Stimulated activated CD4-positive, alpha-beta T cell treated with anti-CD3 and anti-CD28 coated beads, Interleukin-4, amount 100 ng/mL, for 4 hours (primary cell): ENCODE results near the gene STIP1.
A peak's percentile ranks its signal among the peaks of the same experiment; 100 is the strongest.

Source experiments
- DNase-seq, 2 experiments: peaks; one replicate each; pipeline ENCODE4 v3.0.0-alpha.2; 2020

Gene STIP1

DNA sequence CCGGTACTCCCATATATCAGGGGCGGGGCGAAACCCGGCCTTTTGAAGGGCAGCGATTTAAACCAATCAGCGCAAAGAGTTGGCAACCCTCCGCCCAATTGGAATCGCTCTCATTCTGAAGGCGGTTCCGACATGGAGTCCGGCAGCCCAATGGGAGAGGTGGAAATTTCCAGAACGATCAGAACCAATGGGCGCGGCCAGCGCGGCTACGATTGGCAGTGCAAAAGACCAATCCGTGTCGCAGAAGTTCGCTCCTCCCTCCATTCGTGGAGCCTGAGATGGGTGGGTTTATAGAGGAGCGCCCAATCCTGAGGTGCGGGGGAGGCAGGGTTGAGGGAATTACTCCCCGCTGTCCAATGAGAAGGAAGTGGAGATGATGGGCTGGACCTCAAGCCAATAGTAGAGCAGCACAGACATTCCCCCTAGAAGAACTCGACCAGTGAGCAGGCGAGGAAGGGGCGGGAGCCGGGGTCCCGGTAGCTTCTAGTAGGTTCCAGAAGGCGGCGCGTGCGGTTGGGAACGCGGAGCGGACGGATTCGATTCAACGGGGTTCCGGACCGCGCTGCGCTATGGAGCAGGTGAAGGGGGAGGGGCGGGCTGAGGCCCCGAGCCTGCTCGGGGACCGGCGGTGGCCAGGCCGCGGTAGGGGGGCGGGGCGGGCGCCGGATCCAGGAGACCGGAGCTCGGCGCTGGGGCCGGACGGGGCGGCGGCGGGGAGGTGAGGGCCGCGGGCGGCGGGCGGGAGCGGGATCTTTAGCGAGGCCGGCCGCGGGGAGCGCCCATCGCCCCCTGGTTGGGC, at the start of gene STIP1:
STIP1 (plus strand) TSS at position 479 of the 799 bp plus-strand sequence; CDS start at position 570, 91 bp downstream.
- peak; percentile 97 to 99 for DNase-seq

- no peak for DNase-seq
These were observed 49.1 kb upstream of the STIP1 start for GRCh38 chr11:64136765-64137441.

GRCh38 chr11:64138398-64138797, 47.6 kb upstream of the STIP1 start:
- DNase-seq, result no peak

GRCh38 chr11:64139049-64139448, 46.9 kb upstream of the STIP1 start:
- no peak for DNase-seq

DNA sequence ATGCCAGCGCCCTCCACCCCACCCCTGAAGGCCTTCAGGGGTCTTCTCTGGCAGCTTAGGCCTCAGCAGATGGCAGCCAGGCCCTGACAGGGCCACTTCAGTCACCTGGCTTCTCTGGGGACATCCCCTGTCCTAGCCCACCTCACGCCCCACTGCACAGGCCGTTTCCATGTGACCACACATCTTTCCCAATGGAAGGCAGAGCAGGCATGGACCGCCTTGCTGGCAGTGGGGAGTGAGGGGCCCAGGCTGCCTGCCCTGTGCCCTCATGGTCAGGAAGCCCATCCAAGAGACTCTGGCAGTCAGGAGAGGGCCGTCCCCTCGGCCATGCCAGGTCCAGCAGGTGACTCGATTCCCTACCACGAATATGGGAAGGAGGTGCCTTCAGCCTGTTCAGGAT, 45.9 kb upstream of the STIP1 start:
- no peak for DNase-seq

DNA sequence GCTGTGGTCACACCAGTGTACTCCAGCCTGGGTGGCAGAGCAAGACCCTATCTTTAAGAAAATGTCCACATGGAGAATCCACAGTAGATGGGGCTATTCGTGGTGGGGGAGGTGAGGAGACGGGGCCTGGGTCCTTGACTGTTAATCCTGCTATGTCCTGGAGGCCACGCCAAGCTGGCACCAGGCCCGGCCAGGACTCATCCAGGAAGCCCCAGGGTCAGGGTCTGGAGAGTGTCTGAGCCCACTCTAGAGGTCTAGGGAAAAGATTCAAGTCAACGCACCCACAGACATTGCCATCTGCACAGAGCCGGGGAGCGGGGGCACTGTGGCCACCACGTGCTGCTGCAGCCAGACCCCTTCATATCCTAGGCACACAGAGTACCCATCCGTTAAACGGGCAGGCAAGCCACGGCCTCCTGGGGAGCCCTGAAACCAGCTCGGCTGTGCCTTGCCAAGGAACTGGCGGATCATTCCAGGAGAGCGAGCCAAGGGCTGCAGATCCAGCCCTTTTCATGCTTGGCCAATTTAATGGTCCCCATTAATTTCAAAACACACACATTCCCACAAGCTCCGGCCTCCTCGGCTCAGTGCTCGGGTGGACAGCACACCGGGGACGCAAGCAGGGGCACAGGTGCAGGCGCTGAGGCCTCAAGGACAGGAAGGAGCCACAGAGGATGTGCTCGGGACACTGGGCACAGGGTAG, 44.7 kb upstream of the STIP1 start:
- no peak for DNase-seq

DNA sequence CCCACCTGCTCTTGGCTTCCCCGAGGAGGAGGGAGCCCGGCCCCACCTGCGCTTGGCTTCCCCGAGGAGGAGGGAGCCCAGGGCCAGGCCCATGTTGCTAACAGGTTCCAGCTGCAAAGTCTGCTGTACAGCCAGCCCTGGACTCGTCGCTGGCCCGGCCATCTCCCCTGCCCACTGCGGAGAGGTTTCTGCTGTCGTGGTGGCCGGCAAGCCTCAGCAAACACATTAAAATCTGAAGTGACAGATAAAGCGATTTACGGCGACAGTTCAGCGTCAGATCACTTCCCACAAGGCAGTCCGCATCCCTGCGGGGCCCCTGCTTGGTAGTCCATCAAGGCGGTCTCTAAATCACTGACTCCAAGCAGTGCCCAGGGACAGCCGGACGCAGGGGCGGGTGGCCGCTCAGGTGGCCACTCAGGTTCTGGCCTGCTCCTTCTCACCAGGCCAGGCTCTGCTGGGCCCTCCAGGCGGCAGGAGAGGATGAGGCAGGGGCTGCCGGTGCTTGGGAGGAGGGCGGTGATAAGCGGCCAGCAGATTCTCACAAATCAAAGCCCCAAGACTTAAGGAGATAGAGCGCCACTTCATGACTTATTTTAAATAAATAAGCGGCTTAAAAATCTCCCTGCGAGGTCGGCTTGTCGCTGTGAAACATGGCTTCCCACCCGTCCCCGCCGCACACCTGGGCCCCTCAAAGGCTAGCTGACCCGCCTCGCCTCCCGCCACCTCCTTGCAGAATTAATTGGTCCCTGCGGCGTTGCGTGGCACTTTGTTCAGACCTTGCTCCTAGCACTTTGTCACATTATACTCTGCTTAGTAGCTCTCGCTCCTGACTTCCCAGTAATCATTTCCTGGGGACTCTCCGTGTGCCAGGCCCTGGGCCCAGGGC, 41.1 kb upstream of the STIP1 start:
- DNase-seq, result no peak

GRCh38 chr11:64146036-64146955, 39.7 kb upstream of the STIP1 start:
- peak; percentile 38 to 55 for DNase-seq

GRCh38 chr11:64148226-64148916, 37.6 kb upstream of the STIP1 start:
- DNase-seq, result peak; percentile 54 to 74

DNA sequence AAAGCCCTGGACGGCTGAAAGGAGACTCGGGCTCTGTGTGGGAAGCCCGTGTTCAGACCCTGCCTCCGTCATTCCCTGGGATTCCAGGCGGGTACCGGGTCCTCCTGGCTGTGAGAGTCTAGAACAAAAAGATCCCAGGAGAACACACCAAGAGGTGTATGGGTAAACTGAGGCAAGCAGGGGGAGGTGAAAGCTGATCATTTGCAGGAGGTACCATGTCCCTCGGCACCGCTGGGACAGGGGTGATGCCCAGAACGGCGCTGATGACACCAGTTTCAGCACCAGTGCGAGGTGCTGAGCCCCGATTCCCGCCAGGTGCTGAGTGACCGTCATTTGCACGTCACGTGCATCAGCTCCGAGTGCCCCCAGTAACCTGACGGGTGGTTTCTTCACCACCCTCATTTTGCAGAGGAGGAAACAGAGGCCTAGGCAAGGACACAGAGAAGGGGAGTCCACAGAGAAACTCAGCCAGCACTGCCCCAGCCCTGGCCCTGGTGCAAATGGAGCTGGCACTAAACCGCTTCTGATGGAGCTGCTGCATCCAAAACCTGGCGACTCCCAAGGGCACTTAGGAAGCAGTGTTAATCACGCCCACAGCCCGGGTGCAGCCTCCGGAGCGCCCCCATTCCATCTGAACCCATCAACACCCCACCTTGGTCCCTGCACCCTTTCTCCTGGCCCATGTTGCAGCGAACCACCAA, 36.9 kb upstream of the STIP1 start:
- DNase-seq, result no peak

DNA sequence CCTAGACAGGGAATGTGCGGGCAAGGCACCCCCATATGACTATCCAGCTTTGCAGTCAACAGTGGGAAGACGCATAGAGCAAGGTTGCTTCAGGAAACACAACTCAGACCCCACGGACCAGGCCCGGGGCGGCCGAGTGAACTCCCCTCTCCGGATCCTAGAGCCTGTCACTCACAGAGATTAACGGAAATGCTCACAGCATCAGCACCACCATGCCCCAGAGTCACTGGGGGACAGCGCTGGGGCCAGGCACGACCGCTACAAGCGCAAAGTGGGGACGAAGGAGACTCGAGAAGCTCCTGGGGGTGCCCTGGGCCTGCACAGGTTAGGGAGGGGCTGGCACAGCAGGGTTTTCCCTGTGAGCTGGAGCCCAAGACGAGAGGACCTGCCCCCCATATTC, 35.9 kb upstream of the STIP1 start:
- no peak for DNase-seq

DNA sequence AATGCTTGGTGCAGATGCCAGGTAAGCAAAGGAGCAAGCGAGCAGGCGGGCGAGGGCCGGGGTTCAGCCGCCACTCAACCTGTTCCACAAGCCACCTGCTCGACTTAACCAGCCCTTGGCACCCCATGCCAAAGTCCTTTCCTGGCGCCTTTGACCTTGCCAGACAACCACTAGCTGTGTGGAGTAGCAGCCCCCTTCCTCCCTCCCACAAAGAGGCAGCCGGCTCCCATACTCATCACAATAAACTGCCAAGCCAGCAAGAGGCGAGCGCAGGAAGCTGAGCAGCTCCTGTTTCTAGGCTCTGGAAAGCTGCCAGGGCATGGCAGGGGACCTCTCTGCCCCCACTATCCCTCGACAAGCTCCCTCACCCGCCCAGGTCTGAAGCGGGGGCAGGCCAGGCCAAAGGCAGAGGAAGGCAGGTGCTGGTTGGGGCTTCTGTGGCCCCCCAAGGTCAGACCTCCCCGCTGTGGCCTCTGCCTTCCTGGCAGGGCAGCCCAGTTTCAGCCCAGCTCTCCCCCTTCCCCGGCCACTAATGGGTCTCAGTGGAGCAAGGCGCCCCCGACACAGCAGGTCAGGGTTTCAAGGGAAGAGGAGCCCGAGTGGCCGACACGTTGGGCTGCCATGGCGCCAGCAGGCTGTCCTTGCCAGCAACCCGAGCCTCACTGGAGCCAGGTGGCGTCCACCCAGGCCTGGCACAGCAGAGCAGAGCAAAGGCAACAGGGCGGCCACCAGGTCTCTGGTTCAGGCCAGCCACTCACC, 35.3 kb upstream of the STIP1 start:
- DNase-seq, result no peak

DNA sequence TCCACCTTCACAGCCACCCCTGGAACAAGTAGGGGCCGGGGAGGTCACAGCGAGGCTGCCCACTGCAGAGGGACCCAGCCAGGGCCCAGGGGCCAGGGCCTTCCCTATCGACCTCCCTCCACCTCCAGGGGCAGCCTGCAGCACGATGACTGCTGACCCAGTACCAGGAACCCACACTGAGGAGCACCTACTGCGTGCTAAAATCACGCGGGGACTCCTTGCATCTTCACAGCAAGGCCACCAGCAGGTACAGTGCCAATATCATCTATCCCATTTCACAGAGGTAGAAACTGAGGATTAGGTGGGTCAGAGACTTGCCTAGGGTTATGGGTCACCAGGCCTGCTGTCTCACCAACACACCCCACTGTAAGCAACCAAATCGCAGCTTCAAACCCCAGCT, 34.6 kb upstream of the STIP1 start:
- no peak for DNase-seq

DNA sequence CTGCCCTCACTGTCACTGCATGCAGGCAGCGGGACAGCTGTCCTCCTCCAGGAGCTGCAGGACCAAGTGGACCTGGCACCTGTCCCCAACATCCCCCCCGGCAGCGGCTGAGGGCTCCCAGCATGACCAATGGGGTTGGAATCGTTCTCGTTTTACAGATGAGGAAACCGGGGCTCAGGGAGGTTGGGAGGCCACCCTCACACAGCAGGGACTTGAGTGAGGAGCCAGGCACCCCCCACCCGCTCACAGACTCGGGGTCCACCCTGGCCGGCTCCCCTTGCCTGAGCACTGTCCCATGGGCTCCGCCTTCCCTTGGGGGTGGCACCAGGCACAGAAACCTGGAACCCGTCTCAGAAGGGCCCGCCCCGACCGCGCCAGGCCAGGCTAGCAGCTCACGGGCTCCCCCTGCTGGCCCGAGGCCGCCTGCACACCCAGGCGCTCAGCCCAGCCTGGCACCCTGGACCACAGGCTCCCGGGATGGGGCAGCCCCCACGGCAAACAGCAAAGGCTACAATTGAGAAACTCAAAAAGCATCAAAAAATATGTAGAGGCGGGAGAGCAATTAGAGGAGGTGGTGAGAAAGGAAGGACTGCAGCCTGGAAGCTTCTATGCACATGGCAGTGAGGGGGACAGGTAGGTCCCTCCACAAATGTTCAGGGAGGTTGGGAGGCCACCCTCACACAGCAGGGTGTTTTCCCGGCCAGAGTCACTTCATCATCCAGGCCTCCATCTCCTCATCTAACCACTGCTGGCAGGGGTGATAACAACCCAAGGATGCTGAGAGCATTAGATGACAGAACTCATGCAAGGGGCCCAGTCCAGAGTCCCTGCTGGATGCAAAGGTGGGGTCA, 32.9 kb upstream of the STIP1 start:
- DNase-seq, result peak; percentile 54 to 74

GRCh38 chr11:64153812-64154211, 32.2 kb upstream of the STIP1 start:
- no peak for DNase-seq

DNA sequence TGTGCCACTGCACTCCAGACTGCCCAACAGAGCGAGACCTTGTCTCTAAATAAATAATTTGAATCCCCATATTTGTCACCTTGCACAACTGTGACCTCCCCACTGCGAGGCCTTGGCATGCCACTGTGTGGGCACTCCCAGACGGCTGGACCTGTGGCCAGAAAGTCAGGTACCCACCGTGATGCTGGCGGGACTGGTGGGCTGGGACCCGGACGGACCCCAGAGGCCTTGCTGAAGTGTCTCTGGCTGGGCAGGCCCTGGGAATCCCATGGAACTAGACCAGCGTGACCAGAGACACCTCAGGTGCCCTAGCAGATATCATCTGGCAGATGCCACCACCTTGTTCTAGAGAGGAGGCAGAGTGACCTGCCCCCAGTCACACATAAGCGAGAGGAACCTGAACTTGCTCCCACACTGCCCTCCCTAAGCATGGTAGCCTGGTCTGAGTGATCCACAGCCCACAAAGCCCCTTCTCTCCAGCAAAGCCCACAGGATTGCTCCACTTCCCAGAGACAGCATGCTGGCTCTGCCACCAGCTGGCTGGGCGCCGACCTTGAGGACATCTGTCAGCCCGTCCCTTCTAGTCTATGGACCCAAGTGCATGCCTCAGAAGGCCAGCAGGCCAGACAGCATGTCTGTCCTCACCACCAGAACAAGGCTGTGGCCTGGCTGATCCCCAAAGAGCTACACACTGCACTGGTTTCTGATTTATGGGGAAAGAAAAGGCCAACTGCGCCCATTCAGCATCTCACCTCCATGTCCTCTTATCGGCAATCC, 29.5 kb upstream of the STIP1 start:
- DNase-seq, result no peak

DNA sequence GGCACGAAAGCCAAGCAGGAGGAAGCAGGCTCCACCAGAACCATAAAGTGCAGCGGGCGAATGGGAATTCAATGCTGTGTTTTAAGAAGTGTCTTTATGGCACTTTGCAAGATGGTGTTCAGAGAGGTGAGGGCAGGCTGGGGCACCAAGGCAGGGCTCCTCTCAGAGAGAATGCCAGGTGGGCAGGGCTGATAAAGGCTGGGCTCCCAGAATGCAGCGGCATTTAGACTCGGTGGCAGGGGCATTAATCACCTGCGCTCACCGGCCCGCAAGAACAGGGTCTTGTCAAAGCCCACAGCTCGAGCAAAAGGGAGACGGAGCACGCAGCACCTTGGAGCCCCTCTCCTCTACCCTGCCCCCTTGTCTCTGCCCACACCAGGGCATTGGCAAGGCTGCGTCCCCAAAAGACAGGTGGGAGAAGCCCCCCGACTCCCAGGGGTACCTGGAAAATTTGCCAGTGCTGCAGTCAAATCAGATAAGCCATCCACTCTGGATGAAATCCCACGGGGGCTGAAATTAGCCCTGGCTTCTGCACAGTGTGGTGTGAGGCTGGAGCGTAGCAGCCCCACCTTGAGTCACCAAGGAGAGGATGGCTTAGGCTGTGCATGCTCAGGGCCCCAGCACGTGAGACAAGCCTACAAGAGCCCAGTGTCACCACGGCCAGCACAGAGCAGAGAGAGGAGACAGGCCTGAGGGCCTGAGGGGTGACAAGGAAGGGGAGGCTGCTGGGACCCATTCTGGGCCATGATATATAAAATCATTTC, 28.2 kb upstream of the STIP1 start:
- no peak for DNase-seq
